Liver (tissue), 3 donors: ENCODE measurements around the gene MSH6.

Experiments used
- CTCF ChIP-seq: fragments of 150-350 bp; IDR thresholded peaks from 2 replicates; pipeline ENCODE4 v1.5.1; 2017; ENCODE audit warnings: improper control_type of control experiment, low read depth, low read length; ENCODE audit not compliant: missing input control
- HNF4G ChIP-seq: IDR thresholded peaks from 2 replicates; pipeline ENCODE4 v1.6.1; 2016; ENCODE audit warnings: antibody characterized with exemption
- REST ChIP-seq: IDR thresholded peaks from 2 replicates; pipeline ENCODE4 v1.6.1; 2016; ENCODE audit warnings: antibody characterized with exemption, mild to moderate bottlenecking
- donor health status: healthy.
- donor health status: healthy.

GRCh38 chr2:47810850-47811249, 27.9 kb downstream of the MSH6 start:
- TF ChIP-seq CTCF (no peak), REST (no peak), HNF4G (no peak)
